Stimulated activated CD8-positive, alpha-beta memory T cell treated with anti-CD3 and anti-CD28 coated beads, Interleukin-15, amount 100 ng/mL, for 4 hours (primary cell): ENCODE measurements around the gene PRKCE.

ENCODE experiments used
- DNase-seq, 2 donors: peaks; one replicate each; pipeline ENCODE4 v3.0.0-alpha.2; 2020; ENCODE audit warnings: low read depth in 2 of 2

Gene PRKCE

DNA sequence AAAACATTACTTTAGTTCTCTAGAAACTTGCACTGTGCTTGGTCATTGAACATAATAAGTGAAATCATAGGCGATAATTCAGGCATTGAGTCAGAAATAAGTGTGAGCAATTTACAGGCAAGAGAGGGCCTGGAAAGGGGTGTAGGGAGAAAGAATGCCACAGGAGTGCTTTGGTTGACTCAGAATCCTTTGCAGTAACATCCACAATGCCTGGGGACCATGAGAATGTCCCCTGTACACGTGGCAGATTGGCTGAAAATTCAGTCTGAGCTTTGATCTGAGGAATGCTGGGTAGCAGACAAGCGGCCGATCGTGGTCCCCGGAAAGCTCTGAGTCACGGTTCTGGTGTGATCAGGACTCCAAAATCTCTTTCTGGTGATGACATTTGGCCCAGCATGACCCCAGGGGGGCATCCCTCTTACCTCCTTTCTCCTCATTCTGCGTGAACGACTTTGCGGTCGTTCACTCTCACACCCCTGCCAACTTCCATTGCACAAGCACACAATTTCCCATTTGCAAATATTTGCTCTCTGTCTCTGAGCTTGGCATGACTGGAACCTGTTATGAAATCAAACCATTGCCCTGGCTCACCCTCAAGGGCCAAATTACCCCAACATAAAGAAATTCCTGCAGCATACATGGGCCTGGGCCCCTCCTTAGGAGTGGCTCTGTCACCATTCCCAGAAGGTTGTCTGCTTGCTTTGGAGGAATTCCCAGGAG lies 340.7 kb downstream of the PRKCE start:
- DNase-seq = no peak

GRCh38 chr2:45992741-45993475 lies 341.4 kb downstream of the PRKCE start:
- no peak for DNase-seq

GRCh38 chr2:45993476-45993991 lies 342.1 kb downstream of the PRKCE start:
- DNase-seq = peak in 1 of 2 donors; percentile 15

GRCh38 chr2:45994060-45994459 lies 342.6 kb downstream of the PRKCE start:
- no peak for DNase-seq

GRCh38 chr2:46000660-46001059 lies 349.2 kb downstream of the PRKCE start:
- no peak for DNase-seq

DNA sequence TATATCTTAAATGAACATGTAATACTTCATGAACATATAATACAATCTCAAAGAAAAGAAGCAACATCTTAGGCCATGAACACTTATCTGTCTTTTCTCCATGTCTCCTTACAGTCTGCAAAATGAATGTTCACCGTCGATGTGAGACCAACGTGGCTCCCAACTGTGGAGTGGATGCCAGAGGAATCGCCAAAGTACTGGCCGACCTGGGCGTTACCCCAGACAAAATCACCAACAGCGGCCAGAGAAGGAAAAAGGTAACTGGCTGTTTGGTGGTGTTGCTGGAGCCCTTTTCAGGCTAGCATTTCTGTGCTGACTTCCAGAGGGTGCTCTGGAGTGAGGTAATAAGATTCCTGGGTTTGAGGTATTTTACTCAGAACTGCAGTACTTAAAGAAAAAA lies 349.8 kb downstream of the PRKCE start:
- DNase-seq = no peak

GRCh38 chr2:46001741-46002506 lies 350.4 kb downstream of the PRKCE start:
- DNase-seq = no peak

- DNase-seq = no peak
Measured at GRCh38 chr2:46002507-46002883, 351.0 kb downstream of the PRKCE start.

GRCh38 chr2:46002947-46003346 lies 351.5 kb downstream of the PRKCE start:
- no peak for DNase-seq

DNA sequence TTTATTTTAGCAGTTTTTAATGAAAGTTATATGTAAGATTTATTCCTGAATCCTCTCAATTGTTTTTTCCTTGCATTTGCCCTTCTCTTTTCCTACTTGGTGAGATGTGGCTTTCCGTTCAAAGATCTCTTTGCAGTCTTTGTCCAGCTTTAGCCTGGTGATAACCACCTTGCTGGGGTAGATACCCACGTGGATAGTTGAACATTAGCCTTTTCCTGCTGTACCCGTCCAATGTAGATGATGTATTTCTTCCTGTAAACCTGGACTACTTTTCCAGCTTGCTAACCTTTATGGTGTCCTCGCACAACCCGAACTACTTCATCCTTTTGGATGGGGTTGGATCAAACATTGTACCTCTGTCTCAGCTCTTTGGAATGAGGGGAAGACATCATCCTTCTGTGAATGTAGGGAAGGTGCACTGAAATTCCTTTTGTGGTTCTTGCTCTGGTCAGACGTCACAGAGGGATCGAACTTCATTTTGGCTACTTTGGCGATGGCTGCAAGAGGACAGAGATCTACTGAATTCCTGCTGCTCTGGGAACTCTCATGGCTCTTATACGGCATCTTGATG lies 352.5 kb downstream of the PRKCE start:
- no peak for DNase-seq

DNA sequence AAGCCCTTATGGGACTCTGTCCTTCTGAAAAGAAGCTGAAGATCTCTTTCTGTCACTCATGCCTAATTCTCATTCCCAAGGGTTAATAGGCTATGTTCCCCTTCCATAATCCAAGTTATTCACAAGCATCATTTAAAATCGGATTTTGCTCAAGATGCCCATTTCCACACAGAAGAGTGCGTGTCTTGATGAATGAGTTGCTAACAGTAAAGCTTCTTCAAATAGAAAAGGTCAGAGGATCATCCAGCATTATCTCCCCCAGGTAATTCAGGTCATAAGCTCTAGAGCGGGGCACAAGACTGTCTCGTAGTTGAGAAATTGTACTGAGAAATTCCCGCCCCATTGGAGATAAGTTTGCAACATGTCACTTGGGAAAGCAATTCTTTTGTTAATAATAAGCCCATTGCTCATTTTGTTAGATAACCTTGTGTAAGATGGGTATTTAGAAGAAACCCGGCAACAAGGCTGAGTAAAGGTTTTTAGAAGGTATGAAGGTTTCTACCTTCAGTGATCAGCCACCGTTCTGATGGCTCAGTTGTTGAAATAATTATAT lies 355.1 kb downstream of the PRKCE start:
- DNase-seq = no peak

GRCh38 chr2:46007412-46007811 lies 355.9 kb downstream of the PRKCE start:
- DNase-seq = no peak

DNA sequence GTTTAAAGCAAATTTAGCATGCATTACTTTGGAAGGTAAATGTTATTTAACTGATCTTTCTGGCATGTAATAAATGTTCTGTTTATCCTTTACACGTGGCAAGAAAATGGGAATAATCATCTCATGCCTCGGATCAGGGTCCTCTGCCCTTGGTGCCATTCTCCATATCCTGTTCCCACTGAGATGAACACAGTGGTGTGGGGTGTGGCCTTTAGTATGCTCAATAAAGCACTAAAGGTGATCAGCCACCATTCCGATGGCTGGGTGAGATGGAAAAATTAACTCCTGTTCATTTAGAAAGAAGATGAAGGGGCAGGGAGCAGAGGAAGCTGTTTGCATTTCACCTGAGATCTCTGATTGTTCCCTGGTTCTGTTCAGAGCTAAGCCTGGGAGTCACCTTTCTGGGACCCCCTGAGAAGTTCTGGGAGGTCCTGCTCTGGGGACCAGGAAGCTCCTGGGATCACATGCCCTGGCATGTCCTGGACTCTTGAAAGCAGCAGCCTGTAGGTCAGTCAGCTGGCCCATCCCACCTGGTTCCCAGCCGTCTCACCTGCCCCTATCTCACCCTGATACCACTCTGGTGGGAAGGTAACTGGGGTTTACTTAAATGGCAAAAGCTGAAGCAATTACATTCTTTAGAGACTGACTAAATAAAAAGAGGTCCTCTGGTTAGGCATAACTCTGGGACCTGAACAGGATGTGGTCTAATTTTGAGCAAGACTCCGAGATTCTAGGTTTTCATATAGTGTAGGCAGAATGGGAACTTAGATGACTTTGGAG lies 356.8 kb downstream of the PRKCE start:
- DNase-seq = no peak

DNA sequence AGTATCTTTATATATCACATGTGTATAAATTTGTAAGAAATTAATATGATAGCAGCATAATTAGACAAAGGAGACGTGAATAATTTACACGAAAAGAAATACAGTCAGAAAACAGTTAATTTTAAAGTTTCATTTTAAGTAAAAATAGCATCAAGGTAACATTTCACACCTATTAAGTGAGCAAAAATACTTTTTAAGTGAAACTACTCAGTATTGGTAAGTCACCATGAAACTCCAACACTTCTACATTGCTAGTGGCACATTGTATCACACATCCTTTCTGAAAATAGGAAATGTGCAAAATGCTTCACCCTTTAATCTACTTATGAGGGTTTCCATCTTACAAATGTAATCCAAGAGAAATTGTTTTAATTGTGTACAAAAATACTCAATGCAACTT lies 357.8 kb downstream of the PRKCE start:
- DNase-seq = no peak

- no peak for DNase-seq
Measured at GRCh38 chr2:46009772-46010171, 358.3 kb downstream of the PRKCE start.

GRCh38 chr2:46010223-46010924 lies 358.9 kb downstream of the PRKCE start:
- no peak for DNase-seq

DNA sequence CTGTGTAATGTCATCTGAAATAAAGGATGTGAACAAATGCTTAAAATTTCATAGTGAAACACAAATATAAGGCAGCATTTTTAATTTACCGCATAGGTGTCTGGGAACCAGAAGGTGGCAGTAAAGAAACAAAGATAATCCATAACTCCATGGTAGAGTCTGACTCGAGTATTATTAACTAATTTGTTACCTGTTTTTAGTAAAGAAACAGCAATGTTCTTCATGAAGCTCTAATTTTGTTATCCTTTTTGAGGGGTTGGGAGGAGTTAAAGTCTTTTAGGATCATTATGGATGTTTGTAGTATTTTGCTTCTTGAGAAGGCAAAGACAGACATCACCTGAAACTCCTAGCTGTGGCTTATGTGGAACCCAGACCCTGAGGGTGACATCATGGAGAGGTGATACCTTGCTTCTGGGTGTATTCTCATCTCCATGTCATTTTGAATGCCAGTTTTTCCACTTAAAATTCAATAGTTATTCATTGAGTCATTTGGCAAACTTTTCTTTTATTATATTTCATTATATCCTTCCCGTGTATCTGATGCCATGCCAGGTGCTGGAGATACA lies 359.5 kb downstream of the PRKCE start:
- DNase-seq = no peak

GRCh38 chr2:46012618-46013240 lies 361.3 kb downstream of the PRKCE start:
- DNase-seq = no peak

- no peak for DNase-seq
Measured at GRCh38 chr2:46013726-46014125, 362.3 kb downstream of the PRKCE start.
